Left cardiac atrium (tissue), 4 donors: ENCODE measurements around the gene JDP2. TPM values are rescaled to one million over a fixed set of nuclear protein-coding genes. Genes with fewer than 3 reads are reported as not detected.
"Not testable (repeated sequence)": the region's sequence is repeated elsewhere in the genome, so short reads cannot be mapped to it uniquely, and the experiment has no call there.

ENCODE experiments used
- ATAC-seq, 2 donors: fragments of 200-7000 bp; cut with Tn5 transposase; one replicate each; pipeline ENCODE4 v1.9.1; 2020; ENCODE audit warnings: mild to moderate bottlenecking in 2 of 2, moderate library complexity in 2 of 2
- DNase-seq: peaks from one replicate; pipeline ENCODE4 v3.0.0-alpha.2; 2020
- intact Hi-C, 2 donors: fragments of 100-400 bp; cut with DNase I; formaldehyde crosslinking; loops; one replicate each; pipeline versions ENCODE4 v1.14.1 to v1.15.1; 2022 to 2023
- long read RNA-seq: library from polyadenylated mRNA; unstranded; transcript quantifications from one replicate; pipeline ENCODE4 v2.0.0, GENCODE V29; 2021
- total RNA-seq, 2 donors: library from RNA; stranded (reverse); fragmentation: NEBNext Ultra II Directional; extraction: Animal tissue kit (Norgen Biotek cat#: 25700); gene quantifications; one replicate each; pipeline ENCODE4 v1.2.1, GENCODE V29; 2021
- donor health status: DM: no; HTN: yes; CAD: no.
- donor health status: DM: no; HTN: yes; CAD: no; lungs with severe emphysema.
- donor health status: DM: yes; HTN: yes; CAD: no.
- donor health status: Dilated cardiomyopathy.

JDP2 gene
- total RNA-seq: 10 to 100 TPM; 30.5 to 32.7 TPM
- long read RNA-seq, partial matches to known transcripts: 2 of 3 reads
- long read RNA-seq, other reads (novel, unspliced or antisense): 1 of 3 reads

- peak; percentile 96 for DNase-seq
- intact Hi-C loops: loop anchor here in 1 of 2 donors (5.0 kb wide), 1 partner anchor 115 kb away; no protein-coding TSS in a partner anchor
- ATAC-seq: peak; percentile 92 to 93
Measured at GRCh38 chr14:75427482-75428229, at the start of gene JDP2. Gene JDP2, plus strand, starts transcription at chr14:75428022. Its CDS starts 9,899 bp downstream, at chr14:75437921.

- DNase-seq: no peak
- intact Hi-C loops: no loop called here
- no peak for ATAC-seq
Measured at GRCh38 chr14:75379246-75379929, 48.4 kb upstream of the JDP2 start.

GRCh38 chr14:75379930-75380270 is 47.9 kb upstream of the JDP2 start:
- no peak for ATAC-seq
- no peak for DNase-seq
- intact Hi-C loops: no loop called here

GRCh38 chr14:75380656-75381055 is 47.2 kb upstream of the JDP2 start:
- peak in 1 of 2 donors; percentile 59 for ATAC-seq
- intact Hi-C loops: no loop called here

GRCh38 chr14:75381642-75382041 is 46.2 kb upstream of the JDP2 start:
- intact Hi-C loops: no loop called here
- no peak for DNase-seq
- no peak for ATAC-seq

More at GRCh38 chr14:75380656-75381055, 47.2 kb upstream of the JDP2 start:
- no peak for DNase-seq

- intact Hi-C loops, DNase-seq: not testable (repeated sequence)
- ATAC-seq: peak in 1 of 2 donors; percentile 38
Measured at GRCh38 chr14:75383219-75383618, 44.6 kb upstream of the JDP2 start.

- intact Hi-C loops: no loop called here
- peak in 1 of 2 donors; percentile 44 for ATAC-seq
- DNase-seq: no peak
Measured at GRCh38 chr14:75383721-75384120, 44.1 kb upstream of the JDP2 start.

- no peak for ATAC-seq
- intact Hi-C loops: no loop called here
- DNase-seq: no peak
Measured at GRCh38 chr14:75389679-75390078, 38.1 kb upstream of the JDP2 start.

- ATAC-seq (no peak), DNase-seq (no peak)
- intact Hi-C loops: no loop called here
Measured at GRCh38 chr14:75390183-75390582, 37.6 kb upstream of the JDP2 start.

- intact Hi-C loops: no loop called here
- no peak for DNase-seq
Measured at GRCh38 chr14:75391953-75392352, 35.9 kb upstream of the JDP2 start.

GRCh38 chr14:75392686-75393641 is 34.9 kb upstream of the JDP2 start:
- intact Hi-C loops: no loop called here
- DNase-seq: no peak
- ATAC-seq: no peak

More at GRCh38 chr14:75391953-75392352, 35.9 kb upstream of the JDP2 start:
- no peak for ATAC-seq

GRCh38 chr14:75393794-75394193 is 34.0 kb upstream of the JDP2 start:
- ATAC-seq: no peak
- DNase-seq: no peak
- intact Hi-C loops: no loop called here

GRCh38 chr14:75395862-75396261 is 32.0 kb upstream of the JDP2 start:
- DNase-seq: no peak
- intact Hi-C loops: no loop called here

GRCh38 chr14:75399321-75399720 is 28.5 kb upstream of the JDP2 start:
- no peak for DNase-seq
- intact Hi-C loops: no loop called here
- peak in 1 of 2 donors; percentile 9 for ATAC-seq

More at GRCh38 chr14:75395862-75396261, 32.0 kb upstream of the JDP2 start:
- ATAC-seq: no peak

- intact Hi-C loops: no loop called here
Measured at GRCh38 chr14:75399843-75400775, 27.7 kb upstream of the JDP2 start.

GRCh38 chr14:75401361-75401760 is 26.5 kb upstream of the JDP2 start:
- DNase-seq (peak; percentile 77), ATAC-seq (peak; percentile 75 to 83)
- intact Hi-C loops: no loop called here

More at GRCh38 chr14:75399843-75400775, 27.7 kb upstream of the JDP2 start:
- ATAC-seq: peak; percentile 94
- peak; percentile 91 for DNase-seq

- ATAC-seq: no peak
- intact Hi-C loops: no loop called here
- DNase-seq: no peak
Measured at GRCh38 chr14:75402867-75403413, 24.9 kb upstream of the JDP2 start.

GRCh38 chr14:75404847-75405246 is 23.0 kb upstream of the JDP2 start:
- DNase-seq (no peak), ATAC-seq (no peak)
- intact Hi-C loops: no loop called here
